Measurements from ENCODE around the gene SSTR4.

Gene SSTR4

DNA sequence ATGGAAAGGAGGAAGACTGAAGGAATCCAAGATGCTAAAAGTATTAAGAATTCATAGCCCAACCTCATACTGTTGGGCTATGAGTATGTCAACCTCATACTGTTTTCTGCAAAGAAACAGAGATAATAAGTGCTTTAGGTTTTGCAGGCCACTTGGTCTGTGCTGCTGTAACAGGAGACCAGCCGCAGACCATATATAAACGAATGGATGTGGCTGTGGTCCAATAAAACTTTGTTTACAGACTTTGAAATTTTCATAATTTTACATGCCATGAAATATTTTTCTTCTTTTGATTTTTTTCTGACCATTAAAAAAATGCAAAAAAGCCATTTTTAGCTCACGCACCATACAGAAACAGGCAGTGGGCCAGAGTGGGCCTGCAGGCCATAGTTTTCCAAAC is 28.1 kb downstream of the SSTR4 start:
- Histone ChIP-seq H3K4me3 (ENCODE audit: low read depth, low read length) (no peak overlapping the region), H3K9me3 (no peaks in the 10 kb centered on the region), H3K36me3 (no peaks in the 10 kb centered on the region), H3K27me3 (no peaks in the 10 kb centered on the region), H3K4me1 (no peaks in the 10 kb centered on the region)
- TF ChIP-seq CTCF (IDR thresholded peaks at IDR 0.05; ENCODE audit: low read depth, low read length): no peak
- DNase-seq: no peak

- H3K4me3 ChIP-seq (ENCODE audit: low read depth, low read length): no peak overlapping the region
- DNase-seq: no peak
- no peaks in the 10 kb centered on the region for H3K9me3 ChIP-seq
- H3K4me1 ChIP-seq: no peaks in the 10 kb centered on the region
- no peaks in the 10 kb centered on the region for H3K27me3 ChIP-seq
- no peak for TF ChIP-seq CTCF (IDR thresholded peaks at IDR 0.05; ENCODE audit: low read depth, low read length)
- no peaks in the 10 kb centered on the region for H3K36me3 ChIP-seq
Observed at GRCh38 chr20:23063581-23063980, 28.5 kb downstream of the SSTR4 start.

- no peak overlapping the region for H3K4me3 ChIP-seq (ENCODE audit: low read depth, low read length)
- no peak for TF ChIP-seq CTCF (IDR thresholded peaks at IDR 0.05; ENCODE audit: low read depth, low read length)
- H3K36me3 ChIP-seq: no peaks in the 10 kb centered on the region
- H3K9me3 ChIP-seq: no peaks in the 10 kb centered on the region
- H3K27me3 ChIP-seq: no peaks in the 10 kb centered on the region
- no peaks in the 10 kb centered on the region for H3K4me1 ChIP-seq
- DNase-seq: no peak
Observed at GRCh38 chr20:23065266-23066201, 30.4 kb downstream of the SSTR4 start.

DNA sequence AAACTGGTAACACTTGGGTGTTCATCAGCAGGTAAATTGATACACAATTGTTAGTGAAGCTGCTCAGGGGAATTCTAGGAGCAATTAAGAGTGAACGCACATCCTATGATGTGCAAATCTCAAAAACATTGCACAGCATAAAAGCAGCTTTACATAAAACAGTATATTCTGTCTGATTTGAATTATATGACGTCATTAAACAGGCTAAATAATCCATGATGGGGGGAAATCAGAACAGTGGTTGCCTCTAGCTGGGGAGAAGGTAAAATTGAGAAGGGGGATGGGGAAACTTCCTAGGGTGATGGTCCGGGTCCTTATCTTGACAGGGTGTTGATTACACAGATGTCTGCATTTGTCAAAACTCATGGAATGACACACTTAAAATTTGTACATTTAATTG is 31.7 kb downstream of the SSTR4 start:
- Histone ChIP-seq H3K27me3 (no peaks in the 10 kb centered on the region), H3K4me1 (no peaks in the 10 kb centered on the region), H3K36me3 (no peaks in the 10 kb centered on the region), H3K4me3 (ENCODE audit: low read depth, low read length) (no peak overlapping the region), H3K9me3 (no peaks in the 10 kb centered on the region)
- no peak for DNase-seq
- TF ChIP-seq CTCF (IDR thresholded peaks at IDR 0.05; ENCODE audit: low read depth, low read length): no peak

DNA sequence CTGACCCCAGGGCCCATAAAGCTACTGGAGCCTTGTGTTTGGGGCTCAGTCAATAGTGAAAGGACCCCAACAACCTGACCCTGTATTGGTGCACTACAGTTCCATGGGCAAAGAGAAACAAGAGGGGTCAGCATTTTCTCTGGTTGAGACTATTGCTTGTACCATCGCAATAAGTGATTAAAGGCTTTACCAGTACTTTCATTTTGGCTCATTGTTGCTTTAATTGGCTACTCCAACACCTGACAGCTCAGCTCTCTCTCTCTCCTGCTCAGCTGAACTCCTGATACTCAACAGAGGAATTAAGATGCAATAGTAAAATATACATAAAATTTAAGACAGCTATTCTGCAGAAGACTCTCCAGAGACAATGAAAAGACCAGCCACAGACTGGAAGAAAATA is 33.2 kb downstream of the SSTR4 start:
- Histone ChIP-seq H3K27me3 (no peaks in the 10 kb centered on the region), H3K4me1 (no peaks in the 10 kb centered on the region), H3K9me3 (no peaks in the 10 kb centered on the region), H3K36me3 (no peaks in the 10 kb centered on the region), H3K4me3 (ENCODE audit: low read depth, low read length) (no peak overlapping the region)
- DNase-seq: no peak
- TF ChIP-seq CTCF (IDR thresholded peaks at IDR 0.05; ENCODE audit: low read depth, low read length): no peak

GRCh38 chr20:23069108-23069507 is 34.0 kb downstream of the SSTR4 start:
- Histone ChIP-seq H3K4me3 (ENCODE audit: low read depth, low read length) (no peak overlapping the region), H3K27me3 (no peaks in the 10 kb centered on the region), H3K4me1 (no peaks in the 10 kb centered on the region), H3K9me3 (no peaks in the 10 kb centered on the region), H3K36me3 (no peaks in the 10 kb centered on the region)
- no peak for DNase-seq
- no peak for TF ChIP-seq CTCF (IDR thresholded peaks at IDR 0.05; ENCODE audit: low read depth, low read length)
